GM12865 (cell line): ENCODE measurements around the gene UROC1.

Experiments used
- DNase-seq: peaks from one replicate; pipeline ENCODE4 v3.0.0; 2010; ENCODE audit warnings: low read depth
- H3K4me3 ChIP-seq: 2 replicates; pipeline ENCODE4 v1.5.1; 2011; ENCODE audit warnings: mild to moderate bottlenecking, low read depth, low read length, control low read depth
- TF ChIP-seq, protein P1 (sequence below): IDR thresholded peaks from 2 replicates; pipeline ENCODE4 v1.5.1; 2011; ENCODE audit warnings: low read length, control low read depth, low read depth, inconsistent platforms; ENCODE audit not compliant: insufficient read depth; ENCODE audit errors: missing control alignments

UROC1 gene

DNA sequence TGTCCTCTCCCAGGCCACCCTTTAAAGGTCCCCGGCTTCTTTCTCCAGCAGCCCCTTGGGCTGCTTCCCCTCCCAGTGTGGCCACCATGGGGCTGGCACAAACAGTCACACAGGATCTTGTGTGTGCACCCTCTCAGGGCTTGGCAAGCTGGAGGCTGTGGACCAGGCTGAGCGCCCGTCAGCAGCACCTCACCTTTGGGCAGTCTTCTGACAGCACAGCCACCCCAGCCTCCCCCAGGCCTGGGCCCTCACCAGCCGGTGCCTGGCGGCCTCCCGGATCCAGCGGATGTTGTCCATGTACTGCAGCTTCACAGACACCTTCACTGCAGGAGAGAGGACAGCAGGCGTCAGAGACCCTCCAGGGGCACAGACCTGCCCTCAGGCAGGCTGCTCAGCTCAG lies 21.8 kb downstream of the UROC1 start:
- TF ChIP-seq, protein P1, sequence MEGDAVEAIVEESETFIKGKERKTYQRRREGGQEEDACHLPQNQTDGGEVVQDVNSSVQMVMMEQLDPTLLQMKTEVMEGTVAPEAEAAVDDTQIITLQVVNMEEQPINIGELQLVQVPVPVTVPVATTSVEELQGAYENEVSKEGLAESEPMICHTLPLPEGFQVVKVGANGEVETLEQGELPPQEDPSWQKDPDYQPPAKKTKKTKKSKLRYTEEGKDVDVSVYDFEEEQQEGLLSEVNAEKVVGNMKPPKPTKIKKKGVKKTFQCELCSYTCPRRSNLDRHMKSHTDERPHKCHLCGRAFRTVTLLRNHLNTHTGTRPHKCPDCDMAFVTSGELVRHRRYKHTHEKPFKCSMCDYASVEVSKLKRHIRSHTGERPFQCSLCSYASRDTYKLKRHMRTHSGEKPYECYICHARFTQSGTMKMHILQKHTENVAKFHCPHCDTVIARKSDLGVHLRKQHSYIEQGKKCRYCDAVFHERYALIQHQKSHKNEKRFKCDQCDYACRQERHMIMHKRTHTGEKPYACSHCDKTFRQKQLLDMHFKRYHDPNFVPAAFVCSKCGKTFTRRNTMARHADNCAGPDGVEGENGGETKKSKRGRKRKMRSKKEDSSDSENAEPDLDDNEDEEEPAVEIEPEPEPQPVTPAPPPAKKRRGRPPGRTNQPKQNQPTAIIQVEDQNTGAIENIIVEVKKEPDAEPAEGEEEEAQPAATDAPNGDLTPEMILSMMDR: no peak
- no peak overlapping the region for H3K4me3 ChIP-seq
- DNase-seq: no peak

GRCh38 chr3:126494970-126495230 lies 22.7 kb downstream of the UROC1 start:
- TF ChIP-seq, protein P1: no peak
- DNase-seq: no peak
- no peak overlapping the region for H3K4me3 ChIP-seq

DNA sequence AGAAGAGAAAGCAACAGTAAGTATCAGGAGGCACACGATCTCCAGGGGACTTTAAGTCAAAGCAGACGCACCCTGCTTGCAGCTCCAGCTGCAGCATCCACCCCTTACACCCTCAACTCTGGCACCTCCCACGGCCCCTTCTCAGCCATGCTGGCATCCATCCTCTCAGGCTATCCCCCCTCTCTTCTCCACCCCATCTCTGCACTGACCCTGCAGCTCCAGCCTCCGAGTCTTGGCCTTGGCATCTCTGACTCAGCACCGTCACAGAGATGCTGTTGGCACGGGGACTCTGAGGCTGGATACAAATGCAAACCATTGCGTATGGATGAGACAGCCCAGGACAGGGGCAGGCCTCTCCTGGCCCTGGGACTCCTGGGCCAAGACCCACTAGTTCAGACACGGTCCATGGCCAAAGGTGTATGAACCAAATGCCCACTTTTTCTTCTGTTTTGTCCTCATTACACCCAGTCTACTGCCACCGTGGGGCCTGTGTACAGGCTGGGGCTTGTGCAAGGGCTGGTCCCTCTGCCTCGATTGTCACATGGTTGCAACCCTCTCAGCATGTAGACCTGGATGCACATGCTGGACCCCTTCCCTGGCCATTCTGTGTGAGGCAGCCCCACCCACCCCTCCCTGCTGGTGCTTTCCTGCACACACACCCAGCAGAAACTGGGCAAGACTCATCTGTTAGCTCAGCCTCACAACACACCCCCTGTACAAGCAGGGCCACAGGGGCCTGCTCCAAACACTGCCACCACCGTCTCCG lies 23.2 kb downstream of the UROC1 start:
- no peak for DNase-seq
- no peak overlapping the region for H3K4me3 ChIP-seq
- TF ChIP-seq, protein P1: no peak

- DNase-seq: no peak
- no peak overlapping the region for H3K4me3 ChIP-seq
- TF ChIP-seq, protein P1: no peak
These were observed 23.8 kb downstream of the UROC1 start for GRCh38 chr3:126493739-126494138.

- DNase-seq: no peak
- no peak overlapping the region for H3K4me3 ChIP-seq
- TF ChIP-seq, protein P1: no peak
These were observed 24.5 kb downstream of the UROC1 start for GRCh38 chr3:126493051-126493450.

GRCh38 chr3:126491221-126492013 lies 26.2 kb downstream of the UROC1 start:
- DNase-seq: no peak
- H3K4me3 ChIP-seq: no peak overlapping the region
- TF ChIP-seq, protein P1: no peak

DNA sequence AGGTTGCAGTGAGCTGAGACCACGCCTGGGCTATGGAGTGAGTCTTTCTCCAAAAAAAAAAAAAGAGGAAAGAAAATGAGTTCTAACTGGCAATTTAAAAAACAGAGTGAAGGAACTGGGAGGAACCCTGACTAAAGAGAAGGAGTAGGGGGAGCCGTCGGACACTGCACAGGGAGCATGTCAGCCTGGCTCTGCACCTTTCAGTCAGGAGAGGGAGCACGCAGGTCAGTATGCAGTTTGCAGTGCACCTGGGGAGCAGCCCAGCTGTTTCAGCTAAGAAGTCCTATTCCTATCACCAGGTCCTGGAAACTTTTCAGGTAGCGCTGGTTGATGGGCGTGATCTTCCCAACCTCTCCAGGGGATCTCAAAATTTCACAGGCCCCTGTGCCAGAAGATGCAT lies 27.0 kb downstream of the UROC1 start:
- no peak for DNase-seq
- TF ChIP-seq, protein P1: no peak
- H3K4me3 ChIP-seq: no peak overlapping the region
